ENCODE measurements around the gene RABGAP1L.
"Not testable (repeated sequence)": the region's sequence is repeated elsewhere in the genome, so short reads cannot be mapped to it uniquely, and the experiment has no call there.

The RABGAP1L gene

DNA sequence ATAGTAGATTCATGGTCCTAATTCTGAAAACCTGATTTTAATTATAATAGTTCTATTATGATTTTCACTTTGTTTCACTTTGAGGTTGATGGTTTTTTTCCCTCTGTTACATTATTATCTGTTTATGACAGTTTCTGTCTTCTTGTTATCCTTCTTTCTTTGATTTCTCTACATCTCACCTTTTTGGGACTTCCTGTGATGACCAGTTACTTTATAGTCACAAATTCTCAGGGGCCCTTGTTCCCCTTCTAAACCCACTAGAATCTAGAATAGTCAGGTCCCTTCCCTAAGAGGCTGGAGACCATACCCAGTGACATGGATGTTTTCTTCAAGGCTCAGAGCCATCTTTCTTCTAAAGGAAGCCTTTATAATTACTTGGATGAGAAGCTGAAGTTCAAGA, 526.9 kb downstream of the RABGAP1L start:
- no peak for DNase-seq

- no peak for DNase-seq
These were observed 530.2 kb downstream of the RABGAP1L start for GRCh38 chr1:174689524-174689923.

GRCh38 chr1:174690266-174690665, 530.9 kb downstream of the RABGAP1L start:
- no peak for DNase-seq

GRCh38 chr1:174692313-174692712, 533.0 kb downstream of the RABGAP1L start:
- peak; percentile 17 for DNase-seq

- DNase-seq: no peak
These were observed 533.8 kb downstream of the RABGAP1L start for GRCh38 chr1:174693085-174693484.

- not testable (repeated sequence) for DNase-seq
These were observed 534.2 kb downstream of the RABGAP1L start for GRCh38 chr1:174693539-174693938.

GRCh38 chr1:174696026-174696821, 536.9 kb downstream of the RABGAP1L start:
- DNase-seq: no peak

- no peak for DNase-seq
These were observed 541.0 kb downstream of the RABGAP1L start for GRCh38 chr1:174700314-174700713.

GRCh38 chr1:174700775-174701174, 541.5 kb downstream of the RABGAP1L start:
- DNase-seq: no peak

GRCh38 chr1:174701565-174701964, 542.2 kb downstream of the RABGAP1L start:
- no peak for DNase-seq

- peak; percentile 4 for DNase-seq
These were observed 542.7 kb downstream of the RABGAP1L start for GRCh38 chr1:174702011-174702410.

- no peak for DNase-seq
These were observed 544.0 kb downstream of the RABGAP1L start for GRCh38 chr1:174703309-174703708.

DNA sequence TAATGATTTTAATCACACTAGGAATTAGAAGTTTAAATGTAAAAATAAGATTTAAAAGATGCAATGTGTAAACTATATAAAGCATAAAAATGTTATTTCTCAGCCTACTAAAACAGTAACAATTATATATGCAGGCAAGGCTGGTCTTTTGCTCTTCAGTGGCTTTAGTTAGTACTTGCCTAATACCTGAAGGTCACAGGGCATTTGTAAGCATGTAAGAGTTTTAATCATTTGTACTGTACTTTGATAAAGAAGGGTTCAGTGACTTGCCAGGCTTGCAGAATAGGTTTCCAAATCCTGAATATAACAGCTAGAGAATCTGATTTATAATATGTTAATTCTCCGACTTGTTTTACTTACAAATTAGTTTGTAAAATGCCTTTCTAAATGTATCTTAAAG, 545.0 kb downstream of the RABGAP1L start:
- no peak for DNase-seq

- no peak for DNase-seq
These were observed 551.8 kb downstream of the RABGAP1L start for GRCh38 chr1:174710868-174711845.

DNA sequence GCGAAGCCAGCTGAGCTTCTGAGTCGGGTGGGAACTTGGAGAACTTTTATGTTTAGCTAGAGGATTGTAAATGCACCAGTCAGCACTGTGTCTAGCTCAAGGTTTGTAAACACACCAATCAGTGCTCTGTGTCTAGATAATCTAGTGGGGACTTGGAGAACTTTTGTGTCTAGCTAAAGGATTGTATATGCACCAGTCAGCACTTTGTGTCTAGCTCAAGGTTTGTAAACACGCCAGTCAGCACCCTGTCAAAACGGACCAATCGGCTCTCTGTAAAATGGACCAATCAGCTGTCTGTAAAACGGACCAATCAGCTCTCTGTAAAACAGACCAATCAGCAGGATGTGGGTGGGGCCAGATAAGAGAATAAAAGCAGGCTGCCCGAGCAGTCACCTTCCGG, 552.5 kb downstream of the RABGAP1L start:
- DNase-seq: not testable (repeated sequence)

- DNase-seq: no peak
These were observed 553.2 kb downstream of the RABGAP1L start for GRCh38 chr1:174712541-174712940.

- no peak for DNase-seq
These were observed 554.5 kb downstream of the RABGAP1L start for GRCh38 chr1:174713796-174714195.

- no peak for DNase-seq
These were observed 559.9 kb downstream of the RABGAP1L start for GRCh38 chr1:174719194-174719593.

DNA sequence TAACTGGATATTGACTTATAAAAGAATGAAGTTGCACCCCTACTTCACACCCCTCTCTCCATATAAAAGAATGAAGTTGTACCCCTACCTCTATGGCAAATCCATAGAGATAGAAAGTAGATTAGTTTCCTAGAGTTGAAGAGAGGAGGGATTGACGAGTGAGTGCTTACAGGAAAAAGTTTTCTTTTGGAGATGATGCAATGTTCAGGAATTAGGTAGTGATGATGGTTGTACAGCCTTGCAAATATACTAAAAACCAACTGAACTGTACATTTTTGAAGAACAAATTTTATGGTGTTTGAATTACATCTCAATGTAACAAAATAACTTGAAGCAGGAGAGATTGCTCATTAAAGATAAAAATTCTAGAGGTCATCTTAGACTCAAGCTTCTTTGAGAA, 561.3 kb downstream of the RABGAP1L start:
- DNase-seq: no peak

DNA sequence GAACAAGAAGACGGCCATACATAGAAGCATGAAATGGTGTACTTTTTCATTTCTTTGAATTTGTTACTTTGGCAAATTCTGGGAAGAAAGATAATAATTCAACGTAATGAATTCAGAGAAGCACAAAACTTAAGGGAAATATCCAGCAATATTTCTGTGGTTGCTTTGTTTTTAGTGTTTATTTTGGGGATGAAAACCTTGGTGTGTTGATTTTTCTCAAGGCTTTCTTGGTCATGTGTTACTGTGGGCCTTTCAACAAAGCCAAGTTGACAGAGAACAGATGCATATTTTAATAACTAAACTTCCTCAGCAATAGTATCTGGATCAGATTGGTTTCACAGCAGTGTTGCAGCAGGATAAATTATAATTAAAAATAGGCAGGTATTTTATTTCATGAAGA, 561.9 kb downstream of the RABGAP1L start:
- no peak for DNase-seq

GRCh38 chr1:174723816-174724215, 564.5 kb downstream of the RABGAP1L start:
- DNase-seq: no peak

- no peak for DNase-seq
These were observed 564.9 kb downstream of the RABGAP1L start for GRCh38 chr1:174724219-174724618.

- no peak for DNase-seq
These were observed 567.0 kb downstream of the RABGAP1L start for GRCh38 chr1:174726167-174726879.
